Sigmoid colon (tissue), 7 donors: ENCODE data around the gene PAQR4. TPM values are rescaled to one million over a fixed set of nuclear protein-coding genes. Genes with fewer than 3 reads are reported as not detected.

ENCODE experiments used
- DNase-seq: peaks from one replicate; pipeline ENCODE4 v3.0.0-alpha.2; 2019
- H3K27ac ChIP-seq, 4 donors: fragments of 200-600 bp; sonication (generic); one replicate each; pipeline ENCODE4 v1.5.1; 2016 to 2019; ENCODE audit warnings: mild to moderate bottlenecking in 1 of 4
- H3K27me3 ChIP-seq, 3 donors: fragments of 200-600 bp; sonication (generic); one replicate each; pipeline ENCODE4 v1.5.1; 2019; ENCODE audit warnings: mild to moderate bottlenecking in 1 of 3
- H3K36me3 ChIP-seq, 4 donors: fragments of 200-600 bp; sonication (generic); one replicate each; pipeline ENCODE4 v1.5.1; 2016 to 2019
- H3K4me1 ChIP-seq, 4 donors: fragments of 200-600 bp; sonication (generic); one replicate each; pipeline ENCODE4 v1.5.1; 2017 to 2019
- H3K4me3 ChIP-seq, 4 donors: fragments of 200-600 bp; sonication (generic); one replicate each; pipeline ENCODE4 v1.5.1; 2017 to 2019; ENCODE audit warnings: mild to moderate bottlenecking in 2 of 4, moderate library complexity in 1 of 4
- H3K9me3 ChIP-seq, 4 donors: fragments of 200-600 bp in 3 of 4; sonication (generic) in 3 of 4; one replicate each; pipeline versions ENCODE4 v1.5.1 to v1.6.1; 2013 to 2019
- CTCF ChIP-seq, 4 experiments: fragments of 450-650 bp in 3 of 4; fragments of 200-600 bp in 1 of 4; IDR thresholded peaks; one replicate each; pipeline ENCODE4 v1.5.1; 2016 to 2019; ENCODE audit warnings: antibody characterized with exemption in 4 of 4, mild to moderate bottlenecking in 3 of 4, moderate library complexity in 2 of 4
- EP300 ChIP-seq, 4 donors: sonication (generic); formaldehyde crosslinking; IDR thresholded peaks; one replicate each; pipeline ENCODE4 v1.6.1; 2017; ENCODE audit warnings: antibody characterized with exemption in 4 of 4
- POLR2A ChIP-seq, 2 donors: fragments of 450-650 bp; IDR thresholded peaks; one replicate each; pipeline ENCODE4 v1.6.1; 2016; ENCODE audit warnings: antibody characterized with exemption in 2 of 2, mild to moderate bottlenecking in 2 of 2, moderate library complexity in 2 of 2
- POLR2AphosphoS5 ChIP-seq, 4 donors: sonication (generic); formaldehyde crosslinking; IDR thresholded peaks; one replicate each; pipeline ENCODE4 v1.6.1; 2017; ENCODE audit warnings: antibody characterized with exemption in 4 of 4
- WGBS, 2 donors: extraction: QIAGEN DNeasy Blood & Tissue Kit; methylation state at CpG; one replicate each; pipeline ENCODE4 v1.1.7; 2013; 5-methylcytosine and 5-hydroxymethylcytosine counted together
- intact Hi-C: fragments of 100-400 bp; cut with DNase I; formaldehyde crosslinking; loops from one replicate; pipeline ENCODE4 v1.15.1; 2023
- polyA plus RNA-seq, 3 donors: library from polyadenylated mRNA; stranded (reverse); fragments of 200-250 nt; gene quantifications; one replicate each; pipeline ENCODE4 v1.2.3, GENCODE V29; 2013
- total RNA-seq, 4 donors: library from RNA; depleted of rRNA; stranded (reverse); fragments of >200 nt; gene quantifications; one replicate each; pipeline ENCODE4 v1.1.0, GENCODE V29; 2016
- donor health status: healthy with polysubstance abuse.
- donor health status: Bipolar disorder and iron deficiency.
- donor health status: healthy.

Gene PAQR4
- total and polyA plus RNA-seq, 7 donors, result 0.83 to 22.1 (median 3.6) TPM

GRCh38 chr16:2946649-2947048 is 22.5 kb upstream of the PAQR4 start:
- H3K9me3 ChIP-seq, result no peaks in the 10 kb centered on the region
- TF ChIP-seq POLR2A (IDR thresholded peaks at IDR 0.05), result no peak
- no peak for TF ChIP-seq CTCF (IDR thresholded peaks at IDR 0.05)
- no peak for TF ChIP-seq POLR2AphosphoS5 (IDR thresholded peaks at IDR 0.05)
- TF ChIP-seq EP300 (IDR thresholded peaks at IDR 0.05), result no peak
- WGBS, 2 donors, result 96 to 98% methylated on average over 4 of the region's 4 CpGs
- no peaks in the 10 kb centered on the region for H3K4me1 ChIP-seq
- H3K27me3 ChIP-seq, result no peaks in the 10 kb centered on the region
- H3K27ac ChIP-seq, result no peak overlapping the region
- no peak overlapping the region for H3K4me3 ChIP-seq
- DNase-seq, result no peak
- intact Hi-C loops, result no loop called here
- peaks cover 0 to 53% (median 6%) of the 10 kb centered on the region in 4 donors for H3K36me3 ChIP-seq

GRCh38 chr16:2948807-2949704 is 20.1 kb upstream of the PAQR4 start:
- 89 to 92% methylated on average over 36 of the region's 36 CpGs for WGBS, 2 donors
- no peak overlapping the region for H3K4me3 ChIP-seq
- H3K9me3 ChIP-seq, result no peaks in the 10 kb centered on the region
- H3K36me3 ChIP-seq, result peaks cover 0 to 32% (median 0%) of the 10 kb centered on the region in 4 donors
- intact Hi-C loops, result no loop called here
- no peak overlapping the region for H3K27ac ChIP-seq
- H3K27me3 ChIP-seq, result no peaks in the 10 kb centered on the region
- H3K4me1 ChIP-seq, result no peaks in the 10 kb centered on the region
- no peak for DNase-seq
- TF ChIP-seq POLR2AphosphoS5 (IDR thresholded peaks at IDR 0.05), result no peak
- TF ChIP-seq POLR2A (IDR thresholded peaks at IDR 0.05), result no peak
- no peak for TF ChIP-seq EP300 (IDR thresholded peaks at IDR 0.05)
- TF ChIP-seq CTCF (IDR thresholded peaks at IDR 0.05), result no peak

- no peaks in the 10 kb centered on the region for H3K4me1 ChIP-seq
- intact Hi-C loops, result no loop called here
- TF ChIP-seq POLR2AphosphoS5 (IDR thresholded peaks at IDR 0.05) (no peak), POLR2A (IDR thresholded peaks at IDR 0.05) (no peak), CTCF (IDR thresholded peaks at IDR 0.05) (no peak), EP300 (IDR thresholded peaks at IDR 0.05) (no peak)
- no peak for DNase-seq
- 93 to 94% methylated on average over 19 of the region's 19 CpGs for WGBS, 2 donors
- peaks cover 0 to 29% (median 0%) of the 10 kb centered on the region in 4 donors for H3K36me3 ChIP-seq
- no peak overlapping the region for H3K27ac ChIP-seq
- H3K27me3 ChIP-seq, result peaks cover 0 to 6% (median 3%) of the 10 kb centered on the region in 3 donors
- no peak overlapping the region for H3K4me3 ChIP-seq
- H3K9me3 ChIP-seq, result no peaks in the 10 kb centered on the region
These were observed 19.3 kb upstream of the PAQR4 start for GRCh38 chr16:2949705-2950352.

GRCh38 chr16:2950353-2950724 is 18.8 kb upstream of the PAQR4 start:
- WGBS, 2 donors, result 93 to 96% methylated on average over 13 of the region's 13 CpGs
- Histone ChIP-seq H3K27me3 (peaks cover 0 to 11% (median 8%) of the 10 kb centered on the region in 3 donors), H3K27ac (no peak overlapping the region), H3K4me1 (no peaks in the 10 kb centered on the region), H3K36me3 (peaks cover 0 to 27% (median 0%) of the 10 kb centered on the region in 4 donors), H3K4me3 (no peak overlapping the region), H3K9me3 (no peaks in the 10 kb centered on the region)
- no peak for DNase-seq
- intact Hi-C loops, result no loop called here
- no peak for TF ChIP-seq POLR2AphosphoS5 (IDR thresholded peaks at IDR 0.05)
- TF ChIP-seq POLR2A (IDR thresholded peaks at IDR 0.05), result no peak
- TF ChIP-seq CTCF (IDR thresholded peaks at IDR 0.05), result no peak
- TF ChIP-seq EP300 (IDR thresholded peaks at IDR 0.05), result no peak
